ENCODE measurements around the gene CD247. TPM values are rescaled to one million over a fixed set of nuclear protein-coding genes. Genes with fewer than 3 reads are reported as not detected.

The CD247 gene
- total RNA-seq, 2 donors from 2014 or later = 0.79 to 1.1 TPM

DNA sequence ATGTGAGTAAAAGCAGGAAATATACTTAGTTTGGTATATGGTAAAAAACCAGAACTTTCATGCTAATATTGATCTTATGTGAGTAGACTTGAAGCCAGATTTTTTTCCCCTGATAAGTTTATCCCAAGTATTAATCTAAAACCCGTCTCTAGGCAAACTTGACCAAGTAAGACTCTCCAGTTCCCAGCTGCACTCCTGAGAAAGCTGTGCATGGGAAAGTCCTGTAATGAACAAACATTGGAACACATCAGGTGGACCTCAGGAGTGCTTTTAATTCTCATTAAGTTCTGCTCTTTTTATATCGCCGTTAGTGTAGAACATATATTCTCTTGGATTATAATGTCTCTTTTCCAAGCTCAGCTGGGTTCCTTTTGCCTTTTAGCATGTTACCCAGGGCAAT, 105.0 kb downstream of the CD247 start:
- TF ChIP-seq, protein P1, sequence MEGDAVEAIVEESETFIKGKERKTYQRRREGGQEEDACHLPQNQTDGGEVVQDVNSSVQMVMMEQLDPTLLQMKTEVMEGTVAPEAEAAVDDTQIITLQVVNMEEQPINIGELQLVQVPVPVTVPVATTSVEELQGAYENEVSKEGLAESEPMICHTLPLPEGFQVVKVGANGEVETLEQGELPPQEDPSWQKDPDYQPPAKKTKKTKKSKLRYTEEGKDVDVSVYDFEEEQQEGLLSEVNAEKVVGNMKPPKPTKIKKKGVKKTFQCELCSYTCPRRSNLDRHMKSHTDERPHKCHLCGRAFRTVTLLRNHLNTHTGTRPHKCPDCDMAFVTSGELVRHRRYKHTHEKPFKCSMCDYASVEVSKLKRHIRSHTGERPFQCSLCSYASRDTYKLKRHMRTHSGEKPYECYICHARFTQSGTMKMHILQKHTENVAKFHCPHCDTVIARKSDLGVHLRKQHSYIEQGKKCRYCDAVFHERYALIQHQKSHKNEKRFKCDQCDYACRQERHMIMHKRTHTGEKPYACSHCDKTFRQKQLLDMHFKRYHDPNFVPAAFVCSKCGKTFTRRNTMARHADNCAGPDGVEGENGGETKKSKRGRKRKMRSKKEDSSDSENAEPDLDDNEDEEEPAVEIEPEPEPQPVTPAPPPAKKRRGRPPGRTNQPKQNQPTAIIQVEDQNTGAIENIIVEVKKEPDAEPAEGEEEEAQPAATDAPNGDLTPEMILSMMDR (IDR thresholded peaks at IDR 0.05) = no peak
- Histone ChIP-seq H3K27me3 (no peaks in the 10 kb centered on the region), H3K27ac (no peak overlapping the region), H3K36me3 (peaks cover 41% of the 10 kb centered on the region), H3K4me1 (no peaks in the 10 kb centered on the region), H3K9me3 (no peaks in the 10 kb centered on the region), H3K4me3 (no peak overlapping the region)
- no peak for DNase-seq (ENCODE audit: low spot score)

DNA sequence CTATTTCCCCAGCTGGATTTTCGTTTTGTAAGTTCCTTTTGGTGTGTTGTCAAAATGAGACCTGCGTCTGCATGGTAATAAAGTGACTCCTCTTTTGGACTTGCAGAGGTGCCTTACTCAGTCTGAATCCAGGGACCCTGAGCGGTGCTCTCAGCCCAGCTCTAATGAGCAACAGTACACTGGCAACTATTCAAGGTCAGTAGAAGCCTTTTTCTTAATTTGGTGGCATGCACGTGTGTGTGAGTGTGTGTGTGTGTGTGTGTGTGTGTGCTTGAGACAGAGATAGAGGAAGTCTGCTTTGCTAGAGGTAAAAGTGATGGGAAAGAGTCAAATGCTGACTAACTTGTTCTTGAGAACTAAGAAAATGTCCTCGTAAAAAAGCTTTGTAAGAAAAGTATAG, 105.4 kb downstream of the CD247 start:
- peaks cover 41% of the 10 kb centered on the region for H3K36me3 ChIP-seq
- no peaks in the 10 kb centered on the region for H3K27me3 ChIP-seq
- no peak overlapping the region for H3K27ac ChIP-seq
- no peaks in the 10 kb centered on the region for H3K9me3 ChIP-seq
- no peak overlapping the region for H3K4me3 ChIP-seq
- TF ChIP-seq, protein P1 (IDR thresholded peaks at IDR 0.05) = no peak
- DNase-seq (ENCODE audit: low spot score) = no peak
- no peaks in the 10 kb centered on the region for H3K4me1 ChIP-seq

DNA sequence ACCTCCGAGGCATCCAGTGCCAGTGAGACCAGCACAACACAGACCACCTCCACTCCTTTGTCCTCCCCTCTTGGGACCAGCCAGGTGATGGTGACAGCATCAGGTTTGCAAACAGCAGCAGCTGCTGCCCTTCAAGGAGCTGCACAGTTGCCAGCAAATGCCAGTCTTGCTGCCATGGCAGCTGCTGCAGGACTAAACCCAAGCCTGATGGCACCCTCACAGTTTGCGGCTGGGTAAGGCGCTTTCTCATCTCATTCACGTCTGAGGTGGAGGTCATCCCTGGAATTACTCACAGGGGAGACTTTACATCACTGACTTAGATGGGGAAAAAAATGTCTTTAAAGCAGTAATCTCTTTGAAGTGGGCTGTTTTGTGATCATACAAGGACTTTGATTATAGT, 106.3 kb downstream of the CD247 start:
- TF ChIP-seq, protein P1 (IDR thresholded peaks at IDR 0.05) = no peak
- Histone ChIP-seq H3K9me3 (no peaks in the 10 kb centered on the region), H3K4me1 (no peaks in the 10 kb centered on the region), H3K27me3 (no peaks in the 10 kb centered on the region), H3K4me3 (no peak overlapping the region), H3K27ac (no peak overlapping the region), H3K36me3 (peaks cover 41% of the 10 kb centered on the region)
- DNase-seq (ENCODE audit: low spot score) = no peak

DNA sequence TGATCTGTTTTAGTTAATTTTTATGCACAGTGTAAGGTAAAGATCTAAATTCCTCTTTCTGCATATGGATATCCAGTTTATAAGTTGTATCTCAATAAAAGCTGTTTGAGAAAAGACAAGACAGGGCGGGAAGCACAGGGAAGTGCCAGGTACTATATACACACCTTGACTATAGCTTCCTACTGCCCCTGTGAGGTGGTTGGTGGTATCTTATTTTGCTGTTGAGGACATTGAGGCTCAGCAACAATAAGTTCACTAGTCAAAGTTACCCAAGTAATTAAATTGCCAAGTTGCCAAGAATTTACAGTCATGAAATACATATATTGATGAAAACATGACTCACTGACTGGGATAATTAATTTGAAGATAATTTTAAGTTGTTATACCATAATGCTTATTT, 109.1 kb downstream of the CD247 start:
- no peak overlapping the region for H3K27ac ChIP-seq
- no peak overlapping the region for H3K4me3 ChIP-seq
- no peaks in the 10 kb centered on the region for H3K9me3 ChIP-seq
- peaks cover 23% of the 10 kb centered on the region for H3K36me3 ChIP-seq
- H3K27me3 ChIP-seq = no peaks in the 10 kb centered on the region
- no peak for DNase-seq (ENCODE audit: low spot score)
- no peaks in the 10 kb centered on the region for H3K4me1 ChIP-seq
- TF ChIP-seq, protein P1 (IDR thresholded peaks at IDR 0.05) = peak in 1 of 2 donors; percentile 16

DNA sequence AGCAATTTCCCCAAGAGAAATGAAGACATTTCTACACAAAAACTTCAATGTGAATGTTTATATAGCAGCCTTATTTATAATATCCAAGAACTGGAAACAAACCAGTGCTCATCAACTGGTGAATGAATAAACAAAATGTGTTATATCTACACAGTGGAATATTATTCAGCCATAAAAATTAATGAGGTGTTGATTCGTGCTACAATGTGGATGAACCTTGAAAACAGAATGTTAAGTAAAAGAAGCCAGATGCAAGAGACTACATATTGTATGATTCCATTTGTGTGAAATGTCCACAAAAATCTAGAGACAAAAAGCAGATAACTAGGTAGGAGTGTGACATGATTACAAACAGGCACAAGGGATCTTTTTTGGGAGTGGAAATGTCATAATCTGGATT, 110.0 kb downstream of the CD247 start:
- H3K36me3 ChIP-seq = peaks cover 23% of the 10 kb centered on the region
- H3K27me3 ChIP-seq = no peaks in the 10 kb centered on the region
- TF ChIP-seq, protein P1 (IDR thresholded peaks at IDR 0.05) = no peak
- no peak overlapping the region for H3K27ac ChIP-seq
- H3K4me3 ChIP-seq = no peak overlapping the region
- no peaks in the 10 kb centered on the region for H3K9me3 ChIP-seq
- no peaks in the 10 kb centered on the region for H3K4me1 ChIP-seq
- no peak for DNase-seq (ENCODE audit: low spot score)

DNA sequence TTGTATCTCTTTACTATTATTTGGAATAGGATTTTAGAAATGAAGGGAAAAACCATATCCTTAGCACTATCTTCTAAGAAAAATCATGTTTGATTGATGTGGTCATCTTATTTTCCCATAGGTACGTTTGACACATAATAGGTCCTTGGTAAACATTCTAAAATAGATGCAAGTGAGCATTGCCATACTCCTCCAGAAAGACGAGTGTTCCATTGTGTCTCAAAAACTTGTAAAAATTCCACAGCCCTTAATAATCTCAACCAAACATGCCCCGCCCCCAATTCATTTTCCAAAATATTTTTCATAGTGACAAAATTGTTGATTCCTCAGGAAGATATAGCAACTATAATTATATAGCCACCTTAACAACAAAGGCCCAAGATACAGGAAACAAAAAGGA, 113.4 kb downstream of the CD247 start:
- no peaks in the 10 kb centered on the region for H3K27me3 ChIP-seq
- H3K4me3 ChIP-seq = no peak overlapping the region
- H3K9me3 ChIP-seq = no peaks in the 10 kb centered on the region
- H3K4me1 ChIP-seq = no peaks in the 10 kb centered on the region
- TF ChIP-seq, protein P1 (IDR thresholded peaks at IDR 0.05) = no peak
- no peak overlapping the region for H3K27ac ChIP-seq
- DNase-seq (ENCODE audit: low spot score) = no peak
- peaks cover 4% of the 10 kb centered on the region for H3K36me3 ChIP-seq

All from right atrium auricular region (tissue), 2 donors.